Testis (tissue), 2 donors: Measurements from ENCODE around the gene ACSS1.

Source experiments
- POLR2A ChIP-seq: fragments of 450-650 bp; IDR thresholded peaks from one replicate; pipeline ENCODE4 v1.6.1; 2017; ENCODE audit warnings: antibody characterized with exemption, mild to moderate bottlenecking, moderate library complexity
- TF ChIP-seq, protein P1 (sequence below), 3 experiments: fragments of 450-650 bp in 2 of 3; fragments of 200-600 bp in 1 of 3; sonication (generic) in 1 of 3; IDR thresholded peaks; one replicate each; pipeline ENCODE4 v1.5.1; 2016 to 2019; ENCODE audit warnings: antibody characterized with exemption in 3 of 3, mild to moderate bottlenecking in 2 of 3, moderate library complexity in 1 of 3

DNA sequence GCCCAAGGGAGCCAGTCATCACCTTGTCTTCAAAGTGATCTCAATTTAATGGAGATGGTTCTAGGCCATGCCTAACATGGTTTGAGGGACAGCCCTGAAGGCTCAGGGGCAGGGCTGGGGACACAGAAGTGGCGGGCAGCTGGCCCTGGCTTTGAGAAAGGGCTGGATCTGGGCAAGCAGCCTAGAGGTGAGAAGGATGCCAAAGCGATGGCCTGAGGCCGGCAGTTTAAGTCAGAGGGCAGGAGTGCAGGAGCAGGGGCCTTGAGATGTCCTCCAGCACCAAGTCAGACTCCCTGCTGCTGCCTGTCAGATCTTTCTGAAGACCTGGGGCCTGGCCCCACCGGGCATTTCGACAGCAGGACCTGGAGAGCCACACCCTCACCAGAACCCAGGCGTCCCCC, 37.0 kb downstream of the ACSS1 start:
- TF ChIP-seq, protein P1, sequence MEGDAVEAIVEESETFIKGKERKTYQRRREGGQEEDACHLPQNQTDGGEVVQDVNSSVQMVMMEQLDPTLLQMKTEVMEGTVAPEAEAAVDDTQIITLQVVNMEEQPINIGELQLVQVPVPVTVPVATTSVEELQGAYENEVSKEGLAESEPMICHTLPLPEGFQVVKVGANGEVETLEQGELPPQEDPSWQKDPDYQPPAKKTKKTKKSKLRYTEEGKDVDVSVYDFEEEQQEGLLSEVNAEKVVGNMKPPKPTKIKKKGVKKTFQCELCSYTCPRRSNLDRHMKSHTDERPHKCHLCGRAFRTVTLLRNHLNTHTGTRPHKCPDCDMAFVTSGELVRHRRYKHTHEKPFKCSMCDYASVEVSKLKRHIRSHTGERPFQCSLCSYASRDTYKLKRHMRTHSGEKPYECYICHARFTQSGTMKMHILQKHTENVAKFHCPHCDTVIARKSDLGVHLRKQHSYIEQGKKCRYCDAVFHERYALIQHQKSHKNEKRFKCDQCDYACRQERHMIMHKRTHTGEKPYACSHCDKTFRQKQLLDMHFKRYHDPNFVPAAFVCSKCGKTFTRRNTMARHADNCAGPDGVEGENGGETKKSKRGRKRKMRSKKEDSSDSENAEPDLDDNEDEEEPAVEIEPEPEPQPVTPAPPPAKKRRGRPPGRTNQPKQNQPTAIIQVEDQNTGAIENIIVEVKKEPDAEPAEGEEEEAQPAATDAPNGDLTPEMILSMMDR (IDR thresholded peaks at IDR 0.05): no peak
- no peak for TF ChIP-seq POLR2A
